Body of pancreas (tissue), 4 donors: Measurements from ENCODE around the gene CYFIP2.

Source experiments
- CTCF ChIP-seq, 7 experiments: fragments of 450-650 bp in 4 of 7; fragments of 200-600 bp in 3 of 7; sonication (generic) in 3 of 7; IDR thresholded peaks; one replicate each; pipeline ENCODE4 v1.5.1; 2016 to 2019; ENCODE audit warnings: antibody characterized with exemption in 7 of 7
- POLR2A ChIP-seq, 3 donors: fragments of 450-650 bp; IDR thresholded peaks; one replicate each; pipeline ENCODE4 v1.6.1; 2016; ENCODE audit warnings: antibody characterized with exemption in 3 of 3, mild to moderate bottlenecking in 2 of 3

- TF ChIP-seq CTCF (IDR thresholded peaks at IDR 0.05) (no peak), POLR2A (IDR thresholded peaks at IDR 0.05) (no peak)
Measured at GRCh38 chr5:157357823-157358222, 91.9 kb downstream of the CYFIP2 start.
